ENCODE data around the gene NCMAP.
A peak's percentile ranks its signal among the peaks of the same experiment; 100 is the strongest.

Gene NCMAP

GRCh38 chr1:24632832-24633175 lies 76.9 kb downstream of the NCMAP start:
- Histone ChIP-seq H3K9ac (ENCODE audit: low read length) (no peak overlapping the region), H2BK12ac (ENCODE audit: low read length in 2 of 2) (no peak overlapping the region), H3K4me2 (ENCODE audit: low read length, poor library complexity, severe bottlenecking) (no peak overlapping the region), H3K14ac (ENCODE audit: low read length in 2 of 2) (no peak overlapping the region), H3K9me3 (ENCODE audit: control insufficient read depth, low read length) (no peaks in the 10 kb centered on the region), H2AFZ (ENCODE audit: low read depth, low read length) (no peak overlapping the region), H4K91ac (ENCODE audit: low read length) (no peak overlapping the region), H3K27ac (ENCODE audit: low read length, poor library complexity, severe bottlenecking) (no peak overlapping the region), H2BK120ac (ENCODE audit: low read depth, low read length) (no peak overlapping the region), H3K18ac (ENCODE audit: low read depth in 1 of 2, low read length in 2 of 2) (no peak overlapping the region), H2BK5ac (ENCODE audit: low read depth, low read length, poor library complexity, severe bottlenecking) (no peak overlapping the region), H2BK15ac (ENCODE audit: low read depth, poor library complexity, severe bottlenecking) (no peak overlapping the region), H3K27me3 (ENCODE audit: control insufficient read depth in 1 of 2, insufficient read depth in 1 of 2, low read length in 2 of 2) (peaks cover 22 to 23% of the 10 kb centered on the region in 2 experiments), H3K4me1 (ENCODE audit: control insufficient read depth, insufficient read depth, low read depth, low read length) (no peaks in the 10 kb centered on the region), H2AK5ac (ENCODE audit: low read length, severe bottlenecking) (no peak overlapping the region), H3K36me3 (ENCODE audit: control insufficient read depth in 1 of 2, insufficient read depth in 2 of 2, low read depth in 1 of 2, low read length in 2 of 2) (no peaks in the 10 kb centered on the region), H3K79me1 (replicated peaks; ENCODE audit: low read length, poor library complexity, severe bottlenecking) (no peaks in the 10 kb centered on the region), H3K23ac (ENCODE audit: low read length in 2 of 2) (no peak overlapping the region), H4K8ac (ENCODE audit: low read length) (no peak overlapping the region), H3K4ac (ENCODE audit: low read depth in 1 of 2, low read length in 2 of 2) (no peak overlapping the region), H3K4me3 (ENCODE audit: insufficient read depth in 1 of 2, low read depth in 1 of 2, low read length in 2 of 2) (no peak overlapping the region)
- WGBS = no CpG with 5 or more reads among the region's 1 CpG
- DNase-seq = no peak

DNA sequence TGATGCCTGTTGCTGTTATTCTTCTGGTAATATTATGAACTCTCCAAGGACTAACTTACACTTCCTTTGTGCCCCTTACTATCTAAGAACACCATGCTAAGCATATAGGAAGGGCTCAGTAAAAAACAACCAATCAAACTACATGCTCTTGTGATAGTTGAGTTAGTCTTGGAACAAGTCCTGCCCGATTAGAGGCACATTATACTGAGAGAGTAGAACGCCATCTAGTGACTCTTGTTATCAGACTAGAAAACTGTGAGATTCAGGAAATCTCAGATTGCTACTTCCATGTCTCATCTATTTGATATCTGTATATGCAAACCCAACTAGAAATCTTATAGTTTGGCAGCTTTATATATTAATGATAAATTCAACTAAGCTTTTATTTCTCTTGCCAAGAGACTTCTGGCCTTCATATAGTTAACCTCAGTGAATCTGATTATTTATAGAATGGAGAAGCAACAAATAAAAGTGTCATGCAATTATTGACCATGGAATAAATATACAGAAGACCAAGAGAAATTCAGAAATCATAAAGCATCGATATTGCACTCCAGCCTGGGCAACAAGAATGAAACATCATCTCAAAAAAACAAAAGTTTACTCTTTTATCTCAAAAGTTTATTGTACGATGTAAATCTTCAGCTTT lies 79.4 kb downstream of the NCMAP start:
- peaks cover 1% of the 10 kb centered on the region for H3K4me1 ChIP-seq (ENCODE audit: control insufficient read depth, insufficient read depth, low read depth, low read length)
- peak; percentile 79 for DNase-seq
- H3K79me1 ChIP-seq (replicated peaks; ENCODE audit: low read length, poor library complexity, severe bottlenecking) = no peaks in the 10 kb centered on the region
- 48% methylated on average over 2 of the region's 4 CpGs for WGBS
- H3K18ac ChIP-seq (ENCODE audit: low read depth in 1 of 2, low read length in 2 of 2) = no peak overlapping the region
- no peak overlapping the region for H3K9ac ChIP-seq (ENCODE audit: low read length)
- H2BK120ac ChIP-seq (ENCODE audit: low read depth, low read length) = no peak overlapping the region
- peaks cover 17 to 23% of the 10 kb centered on the region in 2 experiments for H3K27me3 ChIP-seq (ENCODE audit: control insufficient read depth in 1 of 2, insufficient read depth in 1 of 2, low read length in 2 of 2)
- H2BK12ac ChIP-seq (ENCODE audit: low read length in 2 of 2) = no peak overlapping the region
- no peak overlapping the region for H3K4ac ChIP-seq (ENCODE audit: low read depth in 1 of 2, low read length in 2 of 2)
- no peak overlapping the region for H3K4me2 ChIP-seq (ENCODE audit: low read length, poor library complexity, severe bottlenecking)
- H4K8ac ChIP-seq (ENCODE audit: low read length) = no peak overlapping the region
- no peak overlapping the region for H3K14ac ChIP-seq (ENCODE audit: low read length in 2 of 2)
- H2AFZ ChIP-seq (ENCODE audit: low read depth, low read length) = no peak overlapping the region
- H3K36me3 ChIP-seq (ENCODE audit: control insufficient read depth in 1 of 2, insufficient read depth in 2 of 2, low read depth in 1 of 2, low read length in 2 of 2) = no peaks in the 10 kb centered on the region
- H3K27ac ChIP-seq (ENCODE audit: low read length, poor library complexity, severe bottlenecking) = no peak overlapping the region
- no peak overlapping the region for H3K23ac ChIP-seq (ENCODE audit: low read length in 2 of 2)
- H3K9me3 ChIP-seq (ENCODE audit: control insufficient read depth, low read length) = no peaks in the 10 kb centered on the region
- H2BK15ac ChIP-seq (ENCODE audit: low read depth, poor library complexity, severe bottlenecking) = no peak overlapping the region
- H2BK5ac ChIP-seq (ENCODE audit: low read depth, low read length, poor library complexity, severe bottlenecking) = no peak overlapping the region
- no peak overlapping the region for H3K4me3 ChIP-seq (ENCODE audit: insufficient read depth in 1 of 2, low read depth in 1 of 2, low read length in 2 of 2)
- no peak overlapping the region for H4K91ac ChIP-seq (ENCODE audit: low read length)
- no peak overlapping the region for H2AK5ac ChIP-seq (ENCODE audit: low read length, severe bottlenecking)

GRCh38 chr1:24636661-24637357 lies 80.9 kb downstream of the NCMAP start:
- no CpG with 5 or more reads among the region's 3 CpGs for WGBS
- H3K4ac ChIP-seq (ENCODE audit: low read depth in 1 of 2, low read length in 2 of 2) = no peak overlapping the region
- no peak overlapping the region for H3K18ac ChIP-seq (ENCODE audit: low read depth in 1 of 2, low read length in 2 of 2)
- no peak for DNase-seq
- H4K91ac ChIP-seq (ENCODE audit: low read length) = no peak overlapping the region
- peaks cover 6% of the 10 kb centered on the region for H3K4me1 ChIP-seq (ENCODE audit: control insufficient read depth, insufficient read depth, low read depth, low read length)
- no peak overlapping the region for H2BK120ac ChIP-seq (ENCODE audit: low read depth, low read length)
- H2BK12ac ChIP-seq (ENCODE audit: low read length in 2 of 2) = no peak overlapping the region
- no peak overlapping the region for H3K23ac ChIP-seq (ENCODE audit: low read length in 2 of 2)
- H3K36me3 ChIP-seq (ENCODE audit: control insufficient read depth in 1 of 2, insufficient read depth in 2 of 2, low read depth in 1 of 2, low read length in 2 of 2) = no peaks in the 10 kb centered on the region
- no peak overlapping the region for H3K4me3 ChIP-seq (ENCODE audit: insufficient read depth in 1 of 2, low read depth in 1 of 2, low read length in 2 of 2)
- no peak overlapping the region for H2AFZ ChIP-seq (ENCODE audit: low read depth, low read length)
- H2BK15ac ChIP-seq (ENCODE audit: low read depth, poor library complexity, severe bottlenecking) = no peak overlapping the region
- no peaks in the 10 kb centered on the region for H3K9me3 ChIP-seq (ENCODE audit: control insufficient read depth, low read length)
- H3K27ac ChIP-seq (ENCODE audit: low read length, poor library complexity, severe bottlenecking) = no peak overlapping the region
- no peak overlapping the region for H2AK5ac ChIP-seq (ENCODE audit: low read length, severe bottlenecking)
- H3K4me2 ChIP-seq (ENCODE audit: low read length, poor library complexity, severe bottlenecking) = no peak overlapping the region
- peaks cover 5% of the 10 kb centered on the region for H3K79me1 ChIP-seq (replicated peaks; ENCODE audit: low read length, poor library complexity, severe bottlenecking)
- H2BK5ac ChIP-seq (ENCODE audit: low read depth, low read length, poor library complexity, severe bottlenecking) = no peak overlapping the region
- peaks cover 14 to 23% of the 10 kb centered on the region in 2 experiments for H3K27me3 ChIP-seq (ENCODE audit: control insufficient read depth in 1 of 2, insufficient read depth in 1 of 2, low read length in 2 of 2)
- H4K8ac ChIP-seq (ENCODE audit: low read length) = no peak overlapping the region
- H3K9ac ChIP-seq (ENCODE audit: low read length) = peak overlapping the region; percentile 2
- no peak overlapping the region for H3K14ac ChIP-seq (ENCODE audit: low read length in 2 of 2)

DNA sequence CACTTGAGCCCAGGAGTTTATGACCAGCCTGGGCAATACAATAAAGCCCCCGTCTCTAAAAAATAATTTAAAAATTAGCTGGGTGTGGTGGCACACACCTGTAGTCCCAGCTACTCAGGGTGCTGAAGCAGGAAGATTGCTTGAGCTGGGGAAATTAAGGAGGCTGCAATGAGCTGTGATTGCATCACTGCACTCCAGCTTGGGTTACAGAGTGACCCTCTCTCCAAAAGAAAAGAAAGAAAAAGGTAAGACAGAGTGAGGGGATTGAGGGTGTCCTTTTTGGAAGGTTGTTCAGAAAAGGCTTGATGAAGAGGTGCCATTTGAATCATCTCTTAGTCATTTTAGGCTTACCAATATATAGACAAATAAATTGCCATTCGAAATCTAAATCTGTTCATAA lies 83.2 kb downstream of the NCMAP start:
- no peak overlapping the region for H3K4me2 ChIP-seq (ENCODE audit: low read length, poor library complexity, severe bottlenecking)
- no peak overlapping the region for H3K23ac ChIP-seq (ENCODE audit: low read length in 2 of 2)
- peaks cover 8% of the 10 kb centered on the region for H3K4me1 ChIP-seq (ENCODE audit: control insufficient read depth, insufficient read depth, low read depth, low read length)
- no peak overlapping the region for H2BK5ac ChIP-seq (ENCODE audit: low read depth, low read length, poor library complexity, severe bottlenecking)
- H3K18ac ChIP-seq (ENCODE audit: low read depth in 1 of 2, low read length in 2 of 2) = no peak overlapping the region
- H3K14ac ChIP-seq (ENCODE audit: low read length in 2 of 2) = no peak overlapping the region
- DNase-seq = no peak
- no peaks in the 10 kb centered on the region for H3K36me3 ChIP-seq (ENCODE audit: control insufficient read depth in 1 of 2, insufficient read depth in 2 of 2, low read depth in 1 of 2, low read length in 2 of 2)
- no peak overlapping the region for H2BK12ac ChIP-seq (ENCODE audit: low read length in 2 of 2)
- no peak overlapping the region for H2BK120ac ChIP-seq (ENCODE audit: low read depth, low read length)
- H3K9me3 ChIP-seq (ENCODE audit: control insufficient read depth, low read length) = no peaks in the 10 kb centered on the region
- peaks cover 5% of the 10 kb centered on the region for H3K79me1 ChIP-seq (replicated peaks; ENCODE audit: low read length, poor library complexity, severe bottlenecking)
- H3K4ac ChIP-seq (ENCODE audit: low read depth in 1 of 2, low read length in 2 of 2) = no peak overlapping the region
- WGBS = 100% methylated on average over 2 of the region's 2 CpGs
- H3K9ac ChIP-seq (ENCODE audit: low read length) = no peak overlapping the region
- H3K27ac ChIP-seq (ENCODE audit: low read length, poor library complexity, severe bottlenecking) = no peak overlapping the region
- no peak overlapping the region for H4K91ac ChIP-seq (ENCODE audit: low read length)
- H2BK15ac ChIP-seq (ENCODE audit: low read depth, poor library complexity, severe bottlenecking) = no peak overlapping the region
- no peak overlapping the region for H4K8ac ChIP-seq (ENCODE audit: low read length)
- H2AK5ac ChIP-seq (ENCODE audit: low read length, severe bottlenecking) = no peak overlapping the region
- no peak overlapping the region for H3K4me3 ChIP-seq (ENCODE audit: insufficient read depth in 1 of 2, low read depth in 1 of 2, low read length in 2 of 2)
- no peak overlapping the region for H2AFZ ChIP-seq (ENCODE audit: low read depth, low read length)
- peaks cover 14 to 17% of the 10 kb centered on the region in 2 experiments for H3K27me3 ChIP-seq (ENCODE audit: control insufficient read depth in 1 of 2, insufficient read depth in 1 of 2, low read length in 2 of 2)

All from mesenchymal stem cell (in vitro differentiated cells and primary cell).